ENCODE results near the gene COMMD6. TPM values are rescaled to one million over a fixed set of nuclear protein-coding genes. Genes with fewer than 3 reads are reported as not detected.

COMMD6 gene
- total RNA-seq, 4 donors from 2014 or later = 17.0 to 29.4 (median 20.4) TPM

- Histone ChIP-seq H3K27me3 (no peaks in the 10 kb centered on the region), H3K4me3 (peak overlapping the region; percentile 85 to 95 (median 94)), H3K4me1 (peaks cover 43 to 51% of the 10 kb centered on the region in 2 donors), H3K36me3 (no peaks in the 10 kb centered on the region), H3K9me3 (no peaks in the 10 kb centered on the region), H3K27ac (peak overlapping the region; percentile 90 to 98 (median 93))
- TF ChIP-seq, protein P1, sequence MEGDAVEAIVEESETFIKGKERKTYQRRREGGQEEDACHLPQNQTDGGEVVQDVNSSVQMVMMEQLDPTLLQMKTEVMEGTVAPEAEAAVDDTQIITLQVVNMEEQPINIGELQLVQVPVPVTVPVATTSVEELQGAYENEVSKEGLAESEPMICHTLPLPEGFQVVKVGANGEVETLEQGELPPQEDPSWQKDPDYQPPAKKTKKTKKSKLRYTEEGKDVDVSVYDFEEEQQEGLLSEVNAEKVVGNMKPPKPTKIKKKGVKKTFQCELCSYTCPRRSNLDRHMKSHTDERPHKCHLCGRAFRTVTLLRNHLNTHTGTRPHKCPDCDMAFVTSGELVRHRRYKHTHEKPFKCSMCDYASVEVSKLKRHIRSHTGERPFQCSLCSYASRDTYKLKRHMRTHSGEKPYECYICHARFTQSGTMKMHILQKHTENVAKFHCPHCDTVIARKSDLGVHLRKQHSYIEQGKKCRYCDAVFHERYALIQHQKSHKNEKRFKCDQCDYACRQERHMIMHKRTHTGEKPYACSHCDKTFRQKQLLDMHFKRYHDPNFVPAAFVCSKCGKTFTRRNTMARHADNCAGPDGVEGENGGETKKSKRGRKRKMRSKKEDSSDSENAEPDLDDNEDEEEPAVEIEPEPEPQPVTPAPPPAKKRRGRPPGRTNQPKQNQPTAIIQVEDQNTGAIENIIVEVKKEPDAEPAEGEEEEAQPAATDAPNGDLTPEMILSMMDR (IDR thresholded peaks at IDR 0.05 in 4 of 5, conservative IDR thresholded peaks at IDR 0.05 in 1 of 5) = no peak
- no peak for TF ChIP-seq POLR2A (IDR thresholded peaks at IDR 0.05)
- ATAC-seq (no peak), DNase-seq (no peak)
- in situ Hi-C loops (cut with MboI; ENCODE audit: low sequenced_read_pairs in 4 of 4) (loop anchor here in 2 of 4 donors (5.0 kb wide), 1 partner anchor 107 kb away; no protein-coding TSS in a partner anchor), intact Hi-C loops (cut with DNase I; ENCODE audit: low total_unique reads) (loop anchor here (2.0 kb wide), 1 partner anchor 74 kb away; no protein-coding TSS in a partner anchor)
Measured at GRCh38 chr13:75479102-75479740, 58.4 kb downstream of the COMMD6 start.

GRCh38 chr13:75478659-75479058 is 59.0 kb downstream of the COMMD6 start:
- intact Hi-C loops (cut with DNase I; ENCODE audit: low total_unique reads) (loop anchor here (2.0 kb wide), 1 partner anchor 74 kb away; no protein-coding TSS in a partner anchor), in situ Hi-C loops (cut with MboI; ENCODE audit: low sequenced_read_pairs in 4 of 4) (loop anchor here in 2 of 4 donors (5.0 kb wide), 1 partner anchor 106 kb away; no protein-coding TSS in a partner anchor)
- TF ChIP-seq, protein P1 (IDR thresholded peaks at IDR 0.05 in 4 of 5, conservative IDR thresholded peaks at IDR 0.05 in 1 of 5) = no peak
- no peak for TF ChIP-seq POLR2A (IDR thresholded peaks at IDR 0.05)
- H3K36me3 ChIP-seq = no peaks in the 10 kb centered on the region
- H3K9me3 ChIP-seq = no peaks in the 10 kb centered on the region
- H3K27me3 ChIP-seq = no peaks in the 10 kb centered on the region
- H3K4me1 ChIP-seq = peaks cover 49 to 54% of the 10 kb centered on the region in 2 donors
- peak overlapping the region; percentile 3 to 95 (median 88) for H3K4me3 ChIP-seq
- no peak for DNase-seq
- ATAC-seq = no peak
- peak overlapping the region; percentile 90 to 98 (median 93) for H3K27ac ChIP-seq

Other genes starting within 250 kb of the COMMD6 start
- 100 to 1,000 TPM in 3 of 4 donors, 10 to 100 TPM in 1; 49.9 to 279 (median 211) TPM for gene TBC1D4, start 55.7 kb downstream of the COMMD6 start, total RNA-seq
- 10 to 100 TPM; 40.2 to 67.5 (median 44.2) TPM for gene UCHL3, start 11.9 kb upstream of the COMMD6 start, total RNA-seq
- 100 to 1,000 TPM in 2 of 4 donors, 10 to 100 TPM in 2; 68.3 to 134 (median 95.9) TPM for gene LMO7, start 98.5 kb upstream of the COMMD6 start, total RNA-seq

Data from gastrocnemius medialis (tissue), 4 donors.